GM11168 (cell line): ENCODE results near the gene SLC8A2.

Experiments used
- in situ Hi-C: fragments of 300-500 bp; cut with MboI; formaldehyde crosslinking; loops from one replicate; pipeline ENCODE4 v1.12.0; 2022; ENCODE audit warnings: low sequenced_read_pairs; ENCODE audit not compliant: unreplicated experiment

SLC8A2 gene

GRCh38 chr19:47503826-47504150, 32.1 kb upstream of the SLC8A2 start:
- in situ Hi-C loops, result no loop called here

- in situ Hi-C loops, result no loop called here
Observed at GRCh38 chr19:47503130-47503825, 31.6 kb upstream of the SLC8A2 start.

- in situ Hi-C loops, result no loop called here
Observed at GRCh38 chr19:47499863-47500830, 28.5 kb upstream of the SLC8A2 start.

- in situ Hi-C loops, result no loop called here
Observed at GRCh38 chr19:47499371-47499770, 27.7 kb upstream of the SLC8A2 start.

- in situ Hi-C loops, result no loop called here
Observed at GRCh38 chr19:47498561-47498960, 26.9 kb upstream of the SLC8A2 start.

- in situ Hi-C loops, result no loop called here
Observed at GRCh38 chr19:47497821-47498520, 26.3 kb upstream of the SLC8A2 start.

- in situ Hi-C loops, result no loop called here
Observed at GRCh38 chr19:47497050-47497766, 25.5 kb upstream of the SLC8A2 start.

GRCh38 chr19:47495478-47496372, 24.0 kb upstream of the SLC8A2 start:
- in situ Hi-C loops, result no loop called here

GRCh38 chr19:47494729-47495128, 23.0 kb upstream of the SLC8A2 start:
- in situ Hi-C loops, result no loop called here

- in situ Hi-C loops, result no loop called here
Observed at GRCh38 chr19:47494211-47494547, 22.5 kb upstream of the SLC8A2 start.

- in situ Hi-C loops, result no loop called here
Observed at GRCh38 chr19:47493378-47494210, 21.9 kb upstream of the SLC8A2 start.

GRCh38 chr19:47492571-47493377, 21.1 kb upstream of the SLC8A2 start:
- in situ Hi-C loops, result no loop called here

GRCh38 chr19:47492137-47492533, 20.4 kb upstream of the SLC8A2 start:
- in situ Hi-C loops, result no loop called here

- in situ Hi-C loops, result no loop called here
Observed at GRCh38 chr19:47491358-47492136, 19.9 kb upstream of the SLC8A2 start.

- in situ Hi-C loops, result no loop called here
Observed at GRCh38 chr19:47490847-47491246, 19.2 kb upstream of the SLC8A2 start.

GRCh38 chr19:47490031-47490430, 18.3 kb upstream of the SLC8A2 start:
- in situ Hi-C loops, result no loop called here
